Nephron (organoid): ENCODE data around the gene PCDH11X.
"Not testable (repeated sequence)": the region's sequence is repeated elsewhere in the genome, so short reads cannot be mapped to it uniquely, and the experiment has no call there.

Experiments used
- H3K27ac Mint-ChIP-seq, 3 experiments: 2 replicates each; pipeline ENCODE4 v1.8.0; 2020; ENCODE audit warnings: mixed read lengths in 3 of 3, mild to moderate bottlenecking in 2 of 3, moderate library complexity in 1 of 3
- H3K27me3 Mint-ChIP-seq: 2 replicates; pipeline ENCODE4 v1.8.0; 2021; ENCODE audit warnings: low read depth, mild to moderate bottlenecking, moderate library complexity, mixed read lengths
- H3K36me3 Mint-ChIP-seq: 2 replicates; pipeline ENCODE4 v1.8.0; 2020; ENCODE audit warnings: low read depth, mixed read lengths
- H3K4me1 Mint-ChIP-seq: 2 replicates; pipeline ENCODE4 v1.8.0; 2020; ENCODE audit warnings: mixed read lengths
- H3K4me3 Mint-ChIP-seq, 3 experiments: 2 replicates each; pipeline ENCODE4 v1.8.0; 2020; ENCODE audit warnings: mild to moderate bottlenecking in 3 of 3, mixed read lengths in 3 of 3, moderate library complexity in 2 of 3
- H3K9me3 Mint-ChIP-seq: 2 replicates; pipeline ENCODE4 v1.8.0; 2020; ENCODE audit warnings: mixed read lengths
- TF ChIP-seq, protein P1 (sequence below), 3 experiments: fragments of 200-600 bp; sonication (generic); IDR thresholded peaks; one replicate each; pipeline ENCODE4 v1.5.0; 2021; ENCODE audit warnings: antibody characterized with exemption in 3 of 3; ENCODE audit not compliant: unreplicated experiment in 3 of 3

PCDH11X gene, protein sequence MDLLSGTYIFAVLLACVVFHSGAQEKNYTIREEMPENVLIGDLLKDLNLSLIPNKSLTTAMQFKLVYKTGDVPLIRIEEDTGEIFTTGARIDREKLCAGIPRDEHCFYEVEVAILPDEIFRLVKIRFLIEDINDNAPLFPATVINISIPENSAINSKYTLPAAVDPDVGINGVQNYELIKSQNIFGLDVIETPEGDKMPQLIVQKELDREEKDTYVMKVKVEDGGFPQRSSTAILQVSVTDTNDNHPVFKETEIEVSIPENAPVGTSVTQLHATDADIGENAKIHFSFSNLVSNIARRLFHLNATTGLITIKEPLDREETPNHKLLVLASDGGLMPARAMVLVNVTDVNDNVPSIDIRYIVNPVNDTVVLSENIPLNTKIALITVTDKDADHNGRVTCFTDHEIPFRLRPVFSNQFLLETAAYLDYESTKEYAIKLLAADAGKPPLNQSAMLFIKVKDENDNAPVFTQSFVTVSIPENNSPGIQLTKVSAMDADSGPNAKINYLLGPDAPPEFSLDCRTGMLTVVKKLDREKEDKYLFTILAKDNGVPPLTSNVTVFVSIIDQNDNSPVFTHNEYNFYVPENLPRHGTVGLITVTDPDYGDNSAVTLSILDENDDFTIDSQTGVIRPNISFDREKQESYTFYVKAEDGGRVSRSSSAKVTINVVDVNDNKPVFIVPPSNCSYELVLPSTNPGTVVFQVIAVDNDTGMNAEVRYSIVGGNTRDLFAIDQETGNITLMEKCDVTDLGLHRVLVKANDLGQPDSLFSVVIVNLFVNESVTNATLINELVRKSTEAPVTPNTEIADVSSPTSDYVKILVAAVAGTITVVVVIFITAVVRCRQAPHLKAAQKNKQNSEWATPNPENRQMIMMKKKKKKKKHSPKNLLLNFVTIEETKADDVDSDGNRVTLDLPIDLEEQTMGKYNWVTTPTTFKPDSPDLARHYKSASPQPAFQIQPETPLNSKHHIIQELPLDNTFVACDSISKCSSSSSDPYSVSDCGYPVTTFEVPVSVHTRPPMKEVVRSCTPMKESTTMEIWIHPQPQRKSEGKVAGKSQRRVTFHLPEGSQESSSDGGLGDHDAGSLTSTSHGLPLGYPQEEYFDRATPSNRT (N-terminal part only)

GRCh38 chrX:91779135-91779534 lies at the start of gene PCDH11X:
PCDH11X (plus strand) TSS chrX:91779375; CDS start chrX:91835505, 56,130 bp downstream.
- H3K27ac Mint-ChIP-seq, H3K9me3 Mint-ChIP-seq, H3K36me3 Mint-ChIP-seq: not testable (repeated sequence)
- Mint-ChIP-seq H3K27me3 (peaks cover 67% of the 10 kb centered on the region), H3K4me3 (peak within 1 kb of the TSS; percentile 84 to 88 (median 88)), H3K4me1 (peaks cover 14% of the 10 kb centered on the region)

GRCh38 chrX:91747446-91747845 lies 31.7 kb upstream of the PCDH11X start:
- not testable (repeated sequence) for H3K27ac Mint-ChIP-seq, H3K9me3 Mint-ChIP-seq, H3K36me3 Mint-ChIP-seq, H3K27me3 Mint-ChIP-seq, H3K4me1 Mint-ChIP-seq, H3K4me3 Mint-ChIP-seq

DNA sequence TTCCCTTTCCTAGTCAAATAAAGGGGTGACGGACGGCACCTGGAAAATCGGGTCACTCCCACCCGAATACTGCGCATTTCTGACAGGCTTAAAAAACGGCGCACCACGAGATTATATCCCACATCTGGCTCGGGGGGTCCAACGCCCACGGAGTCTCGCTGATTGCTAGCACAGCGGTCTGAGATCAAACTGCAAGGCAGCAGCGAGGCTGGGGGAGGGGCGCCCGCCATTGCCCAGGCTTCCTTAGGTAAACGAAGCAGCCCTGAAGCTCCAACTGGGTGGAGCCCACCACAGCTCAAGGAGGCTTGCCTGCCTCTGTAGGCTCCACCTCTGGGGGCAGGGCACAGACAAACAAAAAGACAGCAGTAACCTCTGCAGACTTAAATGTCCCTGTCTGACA lies 26.2 kb upstream of the PCDH11X start:
- H3K4me3 Mint-ChIP-seq, H3K36me3 Mint-ChIP-seq, H3K27me3 Mint-ChIP-seq, H3K4me1 Mint-ChIP-seq, H3K27ac Mint-ChIP-seq, H3K9me3 Mint-ChIP-seq: not testable (repeated sequence)

DNA sequence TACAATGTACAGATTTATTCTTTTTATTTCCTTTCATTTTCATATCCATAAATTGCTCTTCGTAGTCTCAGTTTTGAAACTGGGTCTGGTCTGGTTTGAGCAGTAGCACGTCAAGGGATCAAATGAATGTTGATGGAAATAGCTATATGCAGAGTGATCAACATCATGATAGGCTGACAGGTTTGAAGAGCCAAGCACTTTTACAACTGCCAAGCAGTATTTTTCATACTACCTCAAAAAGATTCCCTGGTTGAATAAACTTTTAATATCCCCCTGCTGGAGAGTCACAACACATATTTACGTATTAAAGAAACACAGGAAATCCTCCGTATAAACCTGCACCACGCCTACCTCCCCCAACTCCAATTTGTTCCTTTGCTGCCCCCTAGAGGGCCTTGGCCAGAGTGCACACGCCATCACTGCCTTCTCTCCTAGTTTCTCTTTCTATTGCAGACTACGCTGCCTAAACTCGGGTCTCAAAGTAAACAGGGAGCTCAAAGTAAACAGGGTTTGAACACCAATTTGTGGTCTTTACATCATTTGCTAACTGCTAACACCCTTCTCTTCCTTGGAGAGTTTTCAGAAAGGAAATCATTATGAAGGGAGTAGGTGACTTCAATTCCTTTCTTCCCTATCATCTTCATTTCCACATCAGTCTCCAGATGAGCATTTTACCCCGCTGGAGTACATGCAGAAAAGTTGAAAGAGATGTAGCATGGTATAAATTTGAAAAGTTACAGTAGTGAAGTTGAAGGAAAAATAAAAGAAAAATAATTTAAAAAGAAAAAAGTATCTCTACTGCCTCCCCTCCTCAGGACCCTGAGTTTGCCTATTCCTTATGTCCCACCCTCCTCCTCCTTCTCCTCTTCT lies 8.3 kb upstream of the PCDH11X start:
- TF ChIP-seq, protein P1, sequence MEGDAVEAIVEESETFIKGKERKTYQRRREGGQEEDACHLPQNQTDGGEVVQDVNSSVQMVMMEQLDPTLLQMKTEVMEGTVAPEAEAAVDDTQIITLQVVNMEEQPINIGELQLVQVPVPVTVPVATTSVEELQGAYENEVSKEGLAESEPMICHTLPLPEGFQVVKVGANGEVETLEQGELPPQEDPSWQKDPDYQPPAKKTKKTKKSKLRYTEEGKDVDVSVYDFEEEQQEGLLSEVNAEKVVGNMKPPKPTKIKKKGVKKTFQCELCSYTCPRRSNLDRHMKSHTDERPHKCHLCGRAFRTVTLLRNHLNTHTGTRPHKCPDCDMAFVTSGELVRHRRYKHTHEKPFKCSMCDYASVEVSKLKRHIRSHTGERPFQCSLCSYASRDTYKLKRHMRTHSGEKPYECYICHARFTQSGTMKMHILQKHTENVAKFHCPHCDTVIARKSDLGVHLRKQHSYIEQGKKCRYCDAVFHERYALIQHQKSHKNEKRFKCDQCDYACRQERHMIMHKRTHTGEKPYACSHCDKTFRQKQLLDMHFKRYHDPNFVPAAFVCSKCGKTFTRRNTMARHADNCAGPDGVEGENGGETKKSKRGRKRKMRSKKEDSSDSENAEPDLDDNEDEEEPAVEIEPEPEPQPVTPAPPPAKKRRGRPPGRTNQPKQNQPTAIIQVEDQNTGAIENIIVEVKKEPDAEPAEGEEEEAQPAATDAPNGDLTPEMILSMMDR (IDR thresholded peaks at IDR 0.05; ENCODE audit: unreplicated experiment in 3 of 3), result peak; percentile 29 to 57 (median 36)
- H3K27me3 Mint-ChIP-seq, H3K9me3 Mint-ChIP-seq, H3K36me3 Mint-ChIP-seq, H3K27ac Mint-ChIP-seq, H3K4me1 Mint-ChIP-seq: not testable (repeated sequence)
- peak overlapping the region; percentile 63 to 75 (median 65) for H3K4me3 Mint-ChIP-seq

GRCh38 chrX:91773943-91774342 lies 5.2 kb upstream of the PCDH11X start:
- not testable (repeated sequence) for H3K36me3 Mint-ChIP-seq, H3K4me1 Mint-ChIP-seq, H3K9me3 Mint-ChIP-seq, H3K4me3 Mint-ChIP-seq, H3K27ac Mint-ChIP-seq
- peaks cover 27% of the 10 kb centered on the region for H3K27me3 Mint-ChIP-seq
- TF ChIP-seq, protein P1 (IDR thresholded peaks at IDR 0.05; ENCODE audit: unreplicated experiment in 3 of 3), result peak in 1 of 3 experiments; percentile 22

DNA sequence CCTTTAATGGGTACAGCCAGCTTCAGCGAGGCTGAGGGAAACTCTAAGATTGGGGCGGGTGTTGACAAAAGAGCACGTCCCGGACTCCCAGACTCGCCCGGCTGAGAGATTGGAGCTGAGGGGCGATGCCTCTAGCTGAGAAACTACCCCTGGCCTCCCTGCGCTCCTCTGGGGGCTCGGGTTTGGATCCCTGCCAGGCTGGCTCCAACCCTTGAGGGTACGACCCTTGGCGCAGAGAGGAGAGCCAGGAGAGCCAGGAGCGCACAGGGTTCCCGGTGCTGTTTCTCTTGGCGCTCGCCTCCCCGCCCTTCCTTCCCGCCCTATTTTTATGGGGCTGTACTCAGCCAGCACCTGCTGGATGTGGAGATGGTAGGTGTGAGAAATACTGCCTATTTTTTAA lies 833 bp downstream of the PCDH11X start:
- peaks cover 72% of the 10 kb centered on the region for H3K27me3 Mint-ChIP-seq
- not testable (repeated sequence) for H3K36me3 Mint-ChIP-seq, H3K9me3 Mint-ChIP-seq, H3K27ac Mint-ChIP-seq
- peak overlapping the region; percentile 84 to 88 (median 88) for H3K4me3 Mint-ChIP-seq
- peaks cover 14% of the 10 kb centered on the region for H3K4me1 Mint-ChIP-seq

DNA sequence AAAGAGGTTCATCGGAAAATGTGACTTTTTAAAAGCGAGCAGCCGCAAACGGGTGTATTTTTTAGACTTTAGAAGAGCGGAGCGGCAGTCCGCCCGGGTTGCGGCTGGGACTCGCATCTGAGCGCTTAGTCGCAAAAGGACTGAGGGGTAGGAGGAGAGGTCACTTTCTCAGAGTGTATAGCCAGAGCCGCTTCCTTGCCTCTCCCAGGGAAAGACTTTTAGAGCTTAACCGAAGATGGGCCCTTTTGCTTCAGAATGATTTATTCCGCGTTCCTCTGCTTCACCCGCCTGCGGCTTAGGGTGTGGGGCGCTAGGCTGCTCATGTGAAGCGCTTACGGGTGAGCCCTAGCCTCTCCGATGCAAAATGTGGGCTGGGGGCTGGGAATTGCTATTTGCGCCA lies 1.5 kb downstream of the PCDH11X start:
- H3K9me3 Mint-ChIP-seq, H3K36me3 Mint-ChIP-seq, H3K27ac Mint-ChIP-seq: not testable (repeated sequence)
- Mint-ChIP-seq H3K27me3 (peaks cover 77% of the 10 kb centered on the region), H3K4me1 (peaks cover 14% of the 10 kb centered on the region), H3K4me3 (peak overlapping the region; percentile 84 to 88 (median 88))

- H3K4me1 Mint-ChIP-seq, result peaks cover 14% of the 10 kb centered on the region
- H3K36me3 Mint-ChIP-seq, result not testable (repeated sequence)
- H3K27me3 Mint-ChIP-seq, result peaks cover 71% of the 10 kb centered on the region
Measured at GRCh38 chrX:91781553-91782298, 2.6 kb downstream of the PCDH11X start.

DNA sequence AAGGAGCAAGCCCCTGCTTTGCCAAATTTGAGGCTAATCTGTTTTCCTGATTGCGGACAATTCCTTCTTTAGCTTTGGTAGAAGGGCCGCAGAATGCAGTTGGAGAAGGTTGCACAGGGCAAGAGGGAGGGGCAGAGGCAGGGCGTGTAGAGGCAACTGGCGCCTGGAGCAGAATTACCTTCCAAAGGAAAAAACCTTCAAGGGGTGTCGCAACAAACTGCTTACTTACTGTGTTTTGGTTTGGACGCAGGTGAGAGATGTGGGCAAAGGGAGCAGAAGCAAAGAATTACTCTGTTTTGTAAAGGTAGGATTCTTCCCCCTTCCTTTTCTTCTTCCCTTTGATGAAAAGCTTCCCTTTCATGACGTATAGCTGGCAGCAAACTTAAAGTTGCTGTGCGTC lies 3.6 kb downstream of the PCDH11X start:
- peak overlapping the region; percentile 84 to 88 (median 88) for H3K4me3 Mint-ChIP-seq

More at GRCh38 chrX:91781553-91782298, 2.6 kb downstream of the PCDH11X start:
- Mint-ChIP-seq H3K27ac (peak overlapping the region in 1 of 3 experiments; percentile 9), H3K4me3 (peak overlapping the region; percentile 84 to 88 (median 88))
- H3K9me3 Mint-ChIP-seq, result not testable (repeated sequence)

DNA sequence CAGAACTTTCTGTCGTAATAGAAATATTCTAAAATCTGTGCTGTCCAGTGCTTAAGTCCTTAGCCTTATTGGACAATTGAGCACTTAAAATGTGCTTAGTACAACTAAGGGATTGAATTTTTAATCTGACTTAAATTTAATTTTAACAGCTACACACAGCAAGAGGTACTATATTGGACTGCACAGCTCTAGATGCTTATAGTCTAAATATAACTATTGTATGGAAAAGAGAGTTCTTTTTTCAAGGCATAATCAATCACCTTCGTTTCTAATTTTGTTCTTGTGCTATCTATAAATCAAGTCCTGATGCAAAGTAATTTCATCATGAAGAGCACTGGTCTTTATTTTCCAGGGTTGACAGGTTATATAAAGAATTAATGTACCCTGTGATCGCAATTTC lies 38.4 kb downstream of the PCDH11X start:
- H3K4me1 Mint-ChIP-seq, H3K27ac Mint-ChIP-seq, H3K9me3 Mint-ChIP-seq, H3K36me3 Mint-ChIP-seq, H3K27me3 Mint-ChIP-seq, H3K4me3 Mint-ChIP-seq: not testable (repeated sequence)

More for the DNA sequence above, 3.6 kb downstream of the PCDH11X start:
- not testable (repeated sequence) for H3K27ac Mint-ChIP-seq, H3K9me3 Mint-ChIP-seq, H3K36me3 Mint-ChIP-seq
- H3K4me1 Mint-ChIP-seq, result peaks cover 14% of the 10 kb centered on the region
- H3K27me3 Mint-ChIP-seq, result peaks cover 63% of the 10 kb centered on the region

DNA sequence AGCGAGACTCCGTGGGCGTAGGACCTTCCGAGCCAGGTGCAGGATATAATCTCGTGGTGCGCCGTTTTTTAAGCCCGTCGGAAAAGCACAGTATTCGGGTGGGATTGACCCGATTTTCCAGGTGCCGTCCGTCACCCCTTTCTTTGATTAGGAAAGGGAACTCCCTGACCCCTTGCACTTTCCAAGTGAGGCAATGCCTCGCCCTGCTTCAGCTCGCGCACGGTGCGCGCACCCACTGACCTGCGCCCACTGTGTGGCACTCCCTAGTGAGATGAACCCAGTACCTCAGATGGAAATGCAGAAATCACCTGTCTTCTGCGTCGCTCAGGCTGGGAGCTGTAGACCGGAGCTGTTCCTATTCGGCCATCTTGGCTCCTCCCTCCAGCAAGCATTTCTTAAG lies 46.1 kb downstream of the PCDH11X start:
- H3K9me3 Mint-ChIP-seq, H3K27ac Mint-ChIP-seq, H3K4me3 Mint-ChIP-seq, H3K4me1 Mint-ChIP-seq, H3K36me3 Mint-ChIP-seq, H3K27me3 Mint-ChIP-seq: not testable (repeated sequence)
